OCI-LY1 (cell line): ENCODE data around the gene CPEB2.
"Not testable (repeated sequence)": the region's sequence is repeated elsewhere in the genome, so short reads cannot be mapped to it uniquely, and the experiment has no call there.

ENCODE experiments used
- EZH2 ChIP-seq: fragments of 200-600 bp; sonication (generic), shearing (Covaris generic); IDR thresholded peaks from 2 replicates; pipeline ENCODE4 v1.8.0; 2017; ENCODE audit warnings: borderline replicate concordance, mixed run types, mild to moderate bottlenecking, antibody characterized with exemption, low read length, moderate library complexity, mixed read lengths
- TF ChIP-seq, protein P1 (sequence below): fragments of 200-600 bp; sonication (generic), shearing (Covaris generic); IDR thresholded peaks from 2 replicates; pipeline ENCODE4 v1.5.1; 2017; ENCODE audit warnings: mild to moderate bottlenecking, antibody characterized with exemption, low read length, moderate library complexity, mixed read lengths

DNA sequence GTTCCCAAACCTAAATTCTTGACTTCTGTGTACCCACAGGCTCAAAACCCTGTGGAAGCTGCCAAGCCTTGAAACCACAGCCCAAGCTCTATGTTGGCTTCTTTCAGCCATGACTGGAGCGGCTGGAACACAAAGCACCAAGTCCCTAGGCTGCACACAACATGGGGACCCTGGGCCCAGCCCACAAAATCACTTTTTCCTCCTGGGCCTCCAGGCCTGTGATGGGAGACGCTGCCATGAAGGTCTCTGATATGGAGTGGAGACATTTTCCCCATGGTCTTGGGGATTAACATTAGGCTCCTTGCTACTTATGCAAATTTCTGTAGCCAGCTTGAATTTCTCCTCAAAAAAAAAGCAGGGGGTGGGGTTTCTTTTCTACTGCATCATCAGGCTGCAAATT is 84.0 kb downstream of the CPEB2 start:
- TF ChIP-seq, protein P1, sequence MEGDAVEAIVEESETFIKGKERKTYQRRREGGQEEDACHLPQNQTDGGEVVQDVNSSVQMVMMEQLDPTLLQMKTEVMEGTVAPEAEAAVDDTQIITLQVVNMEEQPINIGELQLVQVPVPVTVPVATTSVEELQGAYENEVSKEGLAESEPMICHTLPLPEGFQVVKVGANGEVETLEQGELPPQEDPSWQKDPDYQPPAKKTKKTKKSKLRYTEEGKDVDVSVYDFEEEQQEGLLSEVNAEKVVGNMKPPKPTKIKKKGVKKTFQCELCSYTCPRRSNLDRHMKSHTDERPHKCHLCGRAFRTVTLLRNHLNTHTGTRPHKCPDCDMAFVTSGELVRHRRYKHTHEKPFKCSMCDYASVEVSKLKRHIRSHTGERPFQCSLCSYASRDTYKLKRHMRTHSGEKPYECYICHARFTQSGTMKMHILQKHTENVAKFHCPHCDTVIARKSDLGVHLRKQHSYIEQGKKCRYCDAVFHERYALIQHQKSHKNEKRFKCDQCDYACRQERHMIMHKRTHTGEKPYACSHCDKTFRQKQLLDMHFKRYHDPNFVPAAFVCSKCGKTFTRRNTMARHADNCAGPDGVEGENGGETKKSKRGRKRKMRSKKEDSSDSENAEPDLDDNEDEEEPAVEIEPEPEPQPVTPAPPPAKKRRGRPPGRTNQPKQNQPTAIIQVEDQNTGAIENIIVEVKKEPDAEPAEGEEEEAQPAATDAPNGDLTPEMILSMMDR: not testable (repeated sequence)
- TF ChIP-seq EZH2: not testable (repeated sequence)
